Measurements from ENCODE around the gene SLC4A2.

DNA sequence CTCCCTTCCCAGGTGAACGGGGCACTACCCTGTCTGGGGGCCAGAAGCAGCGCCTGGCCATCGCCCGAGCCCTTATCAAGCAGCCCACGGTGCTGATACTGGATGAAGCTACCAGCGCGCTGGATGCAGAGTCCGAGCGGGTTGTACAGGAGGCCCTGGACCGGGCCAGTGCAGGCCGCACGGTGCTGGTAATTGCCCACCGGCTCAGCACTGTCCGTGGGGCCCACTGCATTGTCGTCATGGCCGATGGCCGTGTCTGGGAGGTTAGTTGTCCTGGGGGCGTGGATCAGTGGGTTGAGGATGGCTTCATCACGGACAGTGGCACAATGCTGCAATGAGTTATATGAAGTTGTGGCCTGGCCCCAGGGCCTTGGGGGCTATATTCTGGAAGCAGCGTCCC, 15.4 kb upstream of the SLC4A2 start:
- TF ChIP-seq TCF12 (IDR thresholded peaks at IDR 0.05; ENCODE audit: low read depth, low read length) (no peak), POLR2A (IDR thresholded peaks at IDR 0.05; ENCODE audit: control extremely low read depth in 1 of 2, low read depth in 2 of 2, low read length in 2 of 2) (no peak)
- TF ChIP-seq, protein P1, sequence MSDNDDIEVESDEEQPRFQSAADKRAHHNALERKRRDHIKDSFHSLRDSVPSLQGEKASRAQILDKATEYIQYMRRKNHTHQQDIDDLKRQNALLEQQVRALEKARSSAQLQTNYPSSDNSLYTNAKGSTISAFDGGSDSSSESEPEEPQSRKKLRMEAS (IDR thresholded peaks at IDR 0.05): no peak
- TF ChIP-seq, protein P2, sequence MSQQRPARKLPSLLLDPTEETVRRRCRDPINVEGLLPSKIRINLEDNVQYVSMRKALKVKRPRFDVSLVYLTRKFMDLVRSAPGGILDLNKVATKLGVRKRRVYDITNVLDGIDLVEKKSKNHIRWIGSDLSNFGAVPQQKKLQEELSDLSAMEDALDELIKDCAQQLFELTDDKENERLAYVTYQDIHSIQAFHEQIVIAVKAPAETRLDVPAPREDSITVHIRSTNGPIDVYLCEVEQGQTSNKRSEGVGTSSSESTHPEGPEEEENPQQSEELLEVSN (IDR thresholded peaks at IDR 0.05): no peak

Data from H1 (cell line).